Stimulated activated CD4-positive, alpha-beta T cell treated with anti-CD3 and anti-CD28 coated beads, Interleukin-4, amount 100 ng/mL, for 24 hours (primary cell): ENCODE results near the gene USP17L25.
"Not testable (repeated sequence)": the region's sequence is repeated elsewhere in the genome, so short reads cannot be mapped to it uniquely, and the experiment has no call there.

Experiments used
- DNase-seq: peaks from one replicate; pipeline ENCODE4 v3.0.0-alpha.2; 2020

Gene USP17L25

GRCh38 chr4:9329611-9330010 lies at the start of gene USP17L25:
Gene USP17L25 (plus strand): TSS chr4:9329911. CDS start chr4:9329911, 0 bp downstream.
- not testable (repeated sequence) for DNase-seq

GRCh38 chr4:9324191-9324590 lies 5.5 kb upstream of the USP17L25 start:
- not testable (repeated sequence) for DNase-seq

GRCh38 chr4:9324865-9325264 lies 4.8 kb upstream of the USP17L25 start, which contains the start of gene USP17L24:
Gene USP17L24 (plus strand): TSS chr4:9325165. CDS start chr4:9325165, 0 bp downstream.
- DNase-seq = not testable (repeated sequence)

- not testable (repeated sequence) for DNase-seq
These were observed 4.6 kb downstream of the USP17L25 start, which contains the start of gene USP17L26 for GRCh38 chr4:9334358-9334757. Gene USP17L26 (plus strand): TSS chr4:9334658. CDS start chr4:9334658, 0 bp downstream.

- not testable (repeated sequence) for DNase-seq
These were observed 9.4 kb downstream of the USP17L25 start, which contains the start of gene USP17L5 for GRCh38 chr4:9339103-9339502. Gene USP17L5 (plus strand): TSS chr4:9339403. CDS start chr4:9339403, 0 bp downstream.

- DNase-seq = not testable (repeated sequence)
These were observed 14.1 kb downstream of the USP17L25 start, which contains the start of gene USP17L27 for GRCh38 chr4:9343848-9344247. Gene USP17L27 (plus strand): TSS chr4:9344148. CDS start chr4:9344148, 0 bp downstream.

GRCh38 chr4:9348593-9348992 lies 18.9 kb downstream of the USP17L25 start, which contains the start of gene USP17L28:
Gene USP17L28 (plus strand): TSS chr4:9348893. CDS start chr4:9348893, 0 bp downstream.
- not testable (repeated sequence) for DNase-seq

GRCh38 chr4:9350866-9351265 lies 21.2 kb downstream of the USP17L25 start:
- not testable (repeated sequence) for DNase-seq

GRCh38 chr4:9353338-9353737 lies 23.6 kb downstream of the USP17L25 start, which contains the start of gene USP17L29:
Gene USP17L29 (plus strand): TSS chr4:9353638. CDS start chr4:9353638, 0 bp downstream.
- not testable (repeated sequence) for DNase-seq

- DNase-seq = not testable (repeated sequence)
These were observed 33.1 kb downstream of the USP17L25 start, which contains the start of gene USP17L30 for GRCh38 chr4:9362829-9363228. Gene USP17L30 (plus strand): TSS chr4:9363129. CDS start chr4:9363129, 0 bp downstream.

GRCh38 chr4:9379881-9380280 lies 50.2 kb downstream of the USP17L25 start:
- DNase-seq = not testable (repeated sequence)
